ENCODE measurements around the gene TMEM185A. TPM values are rescaled to one million over a fixed set of nuclear protein-coding genes. Genes with fewer than 3 reads are reported as not detected.

TMEM185A gene
- total and polyA plus RNA-seq, 2 donors (not counting 1 experiment from before 2014, with no cell fraction given) = 17.3 to 24.9 TPM

DNA sequence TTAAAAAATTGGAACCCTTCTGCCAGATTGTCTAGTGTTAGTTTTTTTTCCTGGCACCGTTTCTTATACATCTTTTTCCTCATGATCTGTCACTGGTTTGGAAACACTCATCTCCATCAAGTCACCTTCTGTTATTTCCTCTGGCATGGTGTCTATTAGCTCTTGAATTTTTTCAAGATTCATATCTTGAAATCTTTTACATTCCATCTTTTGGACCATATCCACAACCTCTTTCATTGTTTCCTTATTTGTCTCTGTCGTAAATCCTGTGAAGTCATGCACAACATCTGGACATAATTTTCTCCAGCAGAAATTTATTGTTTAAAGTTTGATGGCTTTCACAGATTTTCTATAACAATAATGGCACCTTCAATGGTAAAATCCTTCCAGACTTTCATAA, 10.2 kb upstream of the TMEM185A start:
- no peak overlapping the region for H3K4me2 ChIP-seq (ENCODE audit: extremely low read depth, insufficient read depth, low read length)
- H4K20me1 ChIP-seq (ENCODE audit: control insufficient read depth, extremely low read depth, insufficient read depth, low read length) = no peaks in the 10 kb centered on the region
- no peak overlapping the region for H2AFZ ChIP-seq (ENCODE audit: low read length)
- H3K27ac ChIP-seq (ENCODE audit: insufficient read depth, low read length) = no peak overlapping the region
- TF ChIP-seq CTCF (conservative IDR thresholded peaks at IDR 0.05 in 1 of 2, IDR thresholded peaks at IDR 0.05 in 1 of 2; ENCODE audit: low read depth in 1 of 2, low read length in 2 of 2) = no peak
- no peak for TF ChIP-seq EZH2 (IDR thresholded peaks at IDR 0.05; ENCODE audit: low read length, missing control alignments)
- no peak for DNase-seq (ENCODE audit: low read depth in 2 of 2)
- H3K36me3 ChIP-seq (ENCODE audit: control insufficient read depth, insufficient read depth, low read length) = no peaks in the 10 kb centered on the region
- no peak overlapping the region for H3K4me3 ChIP-seq (replicated peaks in 1 of 4; ENCODE audit: control extremely low read depth in 1 of 4, insufficient read depth in 1 of 4, low read depth in 3 of 4, low read length in 4 of 4)
- H3K79me2 ChIP-seq (ENCODE audit: control insufficient read depth, insufficient read depth, low read length) = no peaks in the 10 kb centered on the region
- H3K9ac ChIP-seq (ENCODE audit: insufficient read depth, low read length) = no peak overlapping the region
- H3K27me3 ChIP-seq (ENCODE audit: control insufficient read depth, insufficient read depth, low read length) = no peaks in the 10 kb centered on the region
- no peaks in the 10 kb centered on the region for H3K9me3 ChIP-seq (ENCODE audit: control insufficient read depth, insufficient read depth, low read depth, low read length)
- no peaks in the 10 kb centered on the region for H3K4me1 ChIP-seq (ENCODE audit: control insufficient read depth, extremely low read depth, insufficient read depth, low read length)

GRCh38 chrX:149641432-149641831, 9.8 kb upstream of the TMEM185A start:
- TF ChIP-seq CTCF (conservative IDR thresholded peaks at IDR 0.05 in 1 of 2, IDR thresholded peaks at IDR 0.05 in 1 of 2; ENCODE audit: low read depth in 1 of 2, low read length in 2 of 2) = no peak
- no peak for TF ChIP-seq EZH2 (IDR thresholded peaks at IDR 0.05; ENCODE audit: low read length, missing control alignments)
- no peak for DNase-seq (ENCODE audit: low read depth in 2 of 2)

GRCh38 chrX:149639568-149639967, 8.0 kb upstream of the TMEM185A start:
- DNase-seq (ENCODE audit: low read depth in 2 of 2) = no peak
- Histone ChIP-seq H3K9ac (ENCODE audit: insufficient read depth, low read length) (no peak overlapping the region), H3K36me3 (ENCODE audit: control insufficient read depth, insufficient read depth, low read length) (no peaks in the 10 kb centered on the region), H4K20me1 (ENCODE audit: control insufficient read depth, extremely low read depth, insufficient read depth, low read length) (no peaks in the 10 kb centered on the region), H3K79me2 (ENCODE audit: control insufficient read depth, insufficient read depth, low read length) (no peaks in the 10 kb centered on the region), H3K27me3 (ENCODE audit: control insufficient read depth, insufficient read depth, low read length) (no peaks in the 10 kb centered on the region), H3K4me1 (ENCODE audit: control insufficient read depth, extremely low read depth, insufficient read depth, low read length) (no peaks in the 10 kb centered on the region), H3K4me2 (ENCODE audit: extremely low read depth, insufficient read depth, low read length) (no peak overlapping the region), H3K27ac (ENCODE audit: insufficient read depth, low read length) (no peak overlapping the region), H2AFZ (ENCODE audit: low read length) (no peak overlapping the region), H3K9me3 (ENCODE audit: control insufficient read depth, insufficient read depth, low read depth, low read length) (no peaks in the 10 kb centered on the region), H3K4me3 (replicated peaks in 1 of 4; ENCODE audit: control extremely low read depth in 1 of 4, insufficient read depth in 1 of 4, low read depth in 3 of 4, low read length in 4 of 4) (no peak overlapping the region)
- TF ChIP-seq CTCF (conservative IDR thresholded peaks at IDR 0.05 in 1 of 2, IDR thresholded peaks at IDR 0.05 in 1 of 2; ENCODE audit: low read depth in 1 of 2, low read length in 2 of 2) = no peak
- no peak for TF ChIP-seq EZH2 (IDR thresholded peaks at IDR 0.05; ENCODE audit: low read length, missing control alignments)

More at GRCh38 chrX:149641432-149641831, 9.8 kb upstream of the TMEM185A start:
- Histone ChIP-seq H4K20me1 (ENCODE audit: control insufficient read depth, extremely low read depth, insufficient read depth, low read length) (no peaks in the 10 kb centered on the region), H3K4me2 (ENCODE audit: extremely low read depth, insufficient read depth, low read length) (no peak overlapping the region), H3K4me3 (replicated peaks in 1 of 4; ENCODE audit: control extremely low read depth in 1 of 4, insufficient read depth in 1 of 4, low read depth in 3 of 4, low read length in 4 of 4) (no peak overlapping the region), H3K9ac (ENCODE audit: insufficient read depth, low read length) (no peak overlapping the region), H3K9me3 (ENCODE audit: control insufficient read depth, insufficient read depth, low read depth, low read length) (no peaks in the 10 kb centered on the region), H3K4me1 (ENCODE audit: control insufficient read depth, extremely low read depth, insufficient read depth, low read length) (no peaks in the 10 kb centered on the region), H2AFZ (ENCODE audit: low read length) (no peak overlapping the region), H3K36me3 (ENCODE audit: control insufficient read depth, insufficient read depth, low read length) (no peaks in the 10 kb centered on the region), H3K27me3 (ENCODE audit: control insufficient read depth, insufficient read depth, low read length) (no peaks in the 10 kb centered on the region), H3K79me2 (ENCODE audit: control insufficient read depth, insufficient read depth, low read length) (no peaks in the 10 kb centered on the region), H3K27ac (ENCODE audit: insufficient read depth, low read length) (no peak overlapping the region)
